IMR-90 (cell line): Measurements from ENCODE around the gene TTC38. TPM values are rescaled to one million over a fixed set of nuclear protein-coding genes. Genes with fewer than 3 reads are reported as not detected.

ENCODE experiments used
- ATAC-seq: fragments of 200-7000 bp; cut with Tn5 transposase; 2 replicates; pipeline ENCODE4 v1.9.1; 2020; ENCODE audit warnings: low read depth, mild to moderate bottlenecking, moderate library complexity
- BruUV-seq: library from RNA; stranded (reverse); fragments of 400-500 nt; replicated peaks from 2 replicates; lab custom pipeline; 2021; lab: Mats Ljungman, UMichigan
- CTCF ChIA-PET: fragments of 300-600 bp; formaldehyde crosslinking; extraction: SDS; loops from one replicate; lab custom pipeline; 2021; ENCODE audit warnings: antibody characterized with exemption; lab: Yijun Ruan, JAX
- POLR2A ChIA-PET: fragments of 300-600 bp; sonication (Branson Sonifier 250); formaldehyde crosslinking; loops from one replicate; lab custom pipeline; 2022; ENCODE audit warnings: antibody characterized with exemption; ENCODE audit not compliant: unreplicated experiment; lab: Charles Lee
- DNase-seq: peaks from one replicate; pipeline ENCODE4 v3.0.0; 2013
- H2AFZ ChIP-seq: replicated peaks from 2 replicates; pipeline ENCODE3; 2013; ENCODE audit warnings: low read length, mild to moderate bottlenecking; ENCODE audit not compliant: poor library complexity
- H2AK5ac ChIP-seq: 2 replicates; pipeline ENCODE4 v1.6.1; 2013; ENCODE audit warnings: low read depth, low read length, inconsistent platforms
- H2AK9ac ChIP-seq: replicated peaks from 2 replicates; pipeline ENCODE3; 2013; ENCODE audit warnings: mild to moderate bottlenecking, low read depth, low read length, moderate library complexity; ENCODE audit not compliant: poor library complexity
- H2BK120ac ChIP-seq: 2 replicates; pipeline ENCODE4 v1.6.1; 2013; ENCODE audit warnings: low read depth, low read length, inconsistent platforms
- H2BK15ac ChIP-seq: 3 replicates; pipeline ENCODE4 v1.6.1; 2013; ENCODE audit warnings: low read depth, low read length, inconsistent platforms
- H2BK20ac ChIP-seq: 2 replicates; pipeline ENCODE4 v1.6.1; 2013; ENCODE audit warnings: low read depth, mild to moderate bottlenecking, inconsistent platforms, low read length, moderate library complexity
- H2BK5ac ChIP-seq: 2 replicates; pipeline ENCODE4 v1.6.1; 2013; ENCODE audit warnings: mild to moderate bottlenecking, low read depth, low read length, inconsistent platforms; ENCODE audit not compliant: poor library complexity, severe bottlenecking
- H3K14ac ChIP-seq: replicated peaks from 2 replicates; pipeline ENCODE4 v1.6.1; 2013; ENCODE audit warnings: low read depth, low read length, inconsistent platforms
- H3K18ac ChIP-seq: 2 replicates; pipeline ENCODE4 v1.6.1; 2013; ENCODE audit warnings: low read depth, low read length, control low read depth
- H3K23ac ChIP-seq: 2 replicates; pipeline ENCODE4 v1.6.1; 2013; ENCODE audit warnings: low read depth, low read length, inconsistent platforms
- H3K27ac ChIP-seq: 2 replicates; pipeline ENCODE4 v1.5.1; 2013; ENCODE audit warnings: mild to moderate bottlenecking, control low read depth, low read length; ENCODE audit not compliant: insufficient read depth
- H3K27me3 ChIP-seq: 2 replicates; pipeline ENCODE4 v1.6.1; 2013; ENCODE audit warnings: low read length; ENCODE audit not compliant: control insufficient read depth, insufficient read depth
- H3K36me3 ChIP-seq: 2 replicates; pipeline ENCODE4 v1.6.1; 2013; ENCODE audit warnings: low read length, mixed read lengths; ENCODE audit not compliant: control insufficient read depth, insufficient read depth
- H3K4ac ChIP-seq: 2 replicates; pipeline ENCODE4 v1.6.1; 2013; ENCODE audit warnings: low read depth, low read length, inconsistent platforms
- H3K4me1 ChIP-seq: 2 replicates; pipeline ENCODE4 v1.6.1; 2013; ENCODE audit warnings: low read length, mixed read lengths; ENCODE audit not compliant: control insufficient read depth, insufficient read depth
- H3K4me2 ChIP-seq: 2 replicates; pipeline ENCODE4 v1.6.1; 2013; ENCODE audit warnings: low read depth, mild to moderate bottlenecking, control low read depth, low read length, moderate library complexity
- H3K4me3 ChIP-seq: 2 replicates; pipeline ENCODE4 v1.5.1; 2013; ENCODE audit warnings: low read depth, mild to moderate bottlenecking, control low read depth, low read length, moderate library complexity; ENCODE audit not compliant: insufficient read depth
- H3K56ac ChIP-seq: 2 replicates; pipeline ENCODE4 v1.6.1; 2013; ENCODE audit warnings: low read length, inconsistent platforms; ENCODE audit not compliant: insufficient read depth; ENCODE audit errors: extremely low read depth
- H3K79me1 ChIP-seq, 2 experiments: 2 replicates each; pipeline ENCODE4 v1.6.1; 2013; ENCODE audit warnings: low read length in 2 of 2, inconsistent platforms in 1 of 2, low read depth in 1 of 2
- H3K9ac ChIP-seq: 2 replicates; pipeline ENCODE4 v1.6.1; 2013; ENCODE audit warnings: low read depth, low read length, control low read depth
- H3K9me1 ChIP-seq: 2 replicates; pipeline ENCODE4 v1.6.1; 2013; ENCODE audit warnings: low read length, inconsistent platforms; ENCODE audit not compliant: insufficient read depth
- H3K9me3 ChIP-seq: 2 replicates; pipeline ENCODE4 v1.6.1; 2013; ENCODE audit warnings: low read length; ENCODE audit not compliant: control insufficient read depth, insufficient read depth
- H4K20me1 ChIP-seq: 2 replicates; pipeline ENCODE4 v1.6.1; 2013; ENCODE audit warnings: low read length, inconsistent platforms; ENCODE audit not compliant: insufficient read depth
- H4K5ac ChIP-seq: 2 replicates; pipeline ENCODE4 v1.6.1; 2013; ENCODE audit warnings: mild to moderate bottlenecking, low read depth, low read length, control low read depth
- H4K8ac ChIP-seq, 2 experiments: 2 replicates each; pipeline ENCODE4 v1.6.1; 2013; ENCODE audit warnings: low read depth in 2 of 2, low read length in 2 of 2, control low read depth in 1 of 2, inconsistent platforms in 1 of 2
- H4K91ac ChIP-seq: 2 replicates; pipeline ENCODE4 v1.6.1; 2013; ENCODE audit warnings: low read depth, low read length, inconsistent platforms; ENCODE audit not compliant: insufficient read depth
- BHLHE40 ChIP-seq: fragments of 150-350 bp; IDR thresholded peaks from 2 replicates; pipeline ENCODE4 v1.6.1; 2016; ENCODE audit warnings: mild to moderate bottlenecking, low read depth, low read length
- CEBPB ChIP-seq: IDR thresholded peaks from 2 replicates; pipeline ENCODE4 v1.6.1; 2012; ENCODE audit warnings: low read depth, low read length, improper control_type of control experiment
- CHD1 ChIP-seq: IDR thresholded peaks from 2 replicates; pipeline ENCODE4 v1.6.1; 2012; ENCODE audit warnings: low read depth, low read length, improper control_type of control experiment
- CTCF ChIP-seq: conservative IDR thresholded peaks from 2 replicates; pipeline ENCODE4 v1.5.1; 2012; ENCODE audit warnings: mild to moderate bottlenecking, low read depth, low read length, improper control_type of control experiment
- ELK1 ChIP-seq: fragments of 150-350 bp; IDR thresholded peaks from 2 replicates; pipeline ENCODE4 v1.6.1; 2016; ENCODE audit warnings: low read depth, mild to moderate bottlenecking, low read length, moderate library complexity, borderline replicate concordance
- FOS ChIP-seq: fragments of 150-350 bp; IDR thresholded peaks from 2 replicates; pipeline ENCODE4 v1.6.1; 2016; ENCODE audit warnings: low read depth, low read length
- MAFK ChIP-seq: IDR thresholded peaks from 2 replicates; pipeline ENCODE4 v1.6.1; 2012; ENCODE audit warnings: low read depth, low read length, improper control_type of control experiment
- MAZ ChIP-seq: IDR thresholded peaks from 2 replicates; pipeline ENCODE4 v1.6.1; 2012; ENCODE audit warnings: low read depth, mild to moderate bottlenecking, low read length, improper control_type of control experiment, moderate library complexity, borderline replicate concordance
- MXI1 ChIP-seq: IDR thresholded peaks from 2 replicates; pipeline ENCODE4 v1.6.1; 2012; ENCODE audit warnings: low read depth, mild to moderate bottlenecking, low read length, moderate library complexity, borderline replicate concordance
- NFE2L2 ChIP-seq: fragments of 150-350 bp; IDR thresholded peaks from 2 replicates; pipeline ENCODE4 v1.6.1; 2016; ENCODE audit warnings: low read depth, mild to moderate bottlenecking, low read length
- POLR2A ChIP-seq: IDR thresholded peaks from 2 replicates; pipeline ENCODE4 v1.6.1; 2012; ENCODE audit warnings: mild to moderate bottlenecking, low read depth, low read length
- RAD21 ChIP-seq: IDR thresholded peaks from 2 replicates; pipeline ENCODE4 v1.6.1; 2012; ENCODE audit warnings: low read length, improper control_type of control experiment
- RCOR1 ChIP-seq: IDR thresholded peaks from 2 replicates; pipeline ENCODE4 v1.6.1; 2012; ENCODE audit warnings: mild to moderate bottlenecking, low read length, improper control_type of control experiment; ENCODE audit not compliant: insufficient replicate concordance
- RFX5 ChIP-seq: IDR thresholded peaks from 2 replicates; pipeline ENCODE4 v1.8.0; 2012; ENCODE audit warnings: low read depth, mild to moderate bottlenecking, low read length, moderate library complexity
- SMC3 ChIP-seq: fragments of 150-350 bp; IDR thresholded peaks from 2 replicates; pipeline ENCODE4 v1.6.1; 2016; ENCODE audit warnings: low read depth, mild to moderate bottlenecking, antibody characterized with exemption, low read length, moderate library complexity
- USF2 ChIP-seq: fragments of 150-350 bp; IDR thresholded peaks from 2 replicates; pipeline ENCODE4 v1.6.1; 2017; ENCODE audit warnings: mild to moderate bottlenecking, antibody characterized with exemption, low read length, low read depth
- WGBS, 2 experiments: methylation state at CpG; one replicate each; pipeline versions ENCODE4 v1.1.5 to v1.1.7; 2013; ENCODE audit warnings: missing lambda C conversion rate in 2 of 2; ENCODE audit not compliant: insufficient read length in 1 of 2; ENCODE audit errors: extremely low coverage in 2 of 2; 5-methylcytosine and 5-hydroxymethylcytosine counted together
- dilution Hi-C: fragments of 300-500 bp; cut with HindIII; formaldehyde crosslinking; loops from one replicate; pipeline ENCODE4 v1.14.3; 2018; ENCODE audit warnings: low sequenced_read_pairs; ENCODE audit not compliant: unreplicated experiment
- in situ Hi-C: fragments of 300-500 bp; cut with MboI; formaldehyde crosslinking; loops from 3 replicates; pipeline ENCODE4 v1.14.3; 2019; ENCODE audit warnings: low sequenced_read_pairs, inconsistent platforms, mixed read lengths
- intact Hi-C: fragments of 100-400 bp; cut with micrococcal nuclease; formaldehyde crosslinking; loops from 2 replicates; pipeline ENCODE4 v1.10.0; 2022
- polyA plus RNA-seq, 3 experiments: library from polyadenylated mRNA; depleted of rRNA; stranded (reverse); fragments of >200 nt; gene quantifications; 2 replicates each; pipeline ENCODE4 v1.2.3, GENCODE V29; 2012; ENCODE audit warnings: low replicate concordance in 1 of 3
- total RNA-seq: library from RNA; depleted of rRNA; stranded (reverse); fragments of >200 nt; gene quantifications from 2 replicates; pipeline ENCODE4 v1.2.3, GENCODE V29; 2012

The TTC38 gene
- total and polyA plus RNA-seq, 2 of the 4 experiments (the other 2 are of a cell fraction), result 43.6 to 52.3 TPM

GRCh38 chr22:46272196-46272595 lies 4.4 kb downstream of the TTC38 start:
- WGBS, 2 experiments, result 100% methylated on average over 2 of the region's 8 CpGs; no CpG with 5 or more reads in 1 of the 2 experiments
- DNase-seq (no peak), ATAC-seq (no peak)
- H3K4me3 ChIP-seq, result no peak overlapping the region
- H2BK15ac ChIP-seq, result no peak overlapping the region
- no peak overlapping the region for H2AFZ ChIP-seq
- no peak overlapping the region for H3K56ac ChIP-seq
- no peak overlapping the region for H2AK9ac ChIP-seq
- no peaks in the 10 kb centered on the region for H3K27me3 ChIP-seq
- POLR2A ChIA-PET, result no interaction called here
- 0 out of 2 replicates have a peak, but pooled peaks cover 5% of the 10 kb centered on the region for H4K20me1 ChIP-seq
- dilution Hi-C loops, result no loop called here
- H4K5ac ChIP-seq, result no peak overlapping the region
- H4K8ac ChIP-seq, result no peak overlapping the region
- no peak overlapping the region for H2BK120ac ChIP-seq
- no peaks in the 10 kb centered on the region for H3K9me3 ChIP-seq
- H3K27ac ChIP-seq, result no peak overlapping the region
- no peak overlapping the region for H2BK5ac ChIP-seq
- TF ChIP-seq CHD1 (no peak), ELK1 (no peak), SMC3 (no peak), RFX5 (no peak), RAD21 (no peak), BHLHE40 (no peak), POLR2A (no peak), CEBPB (no peak), RCOR1 (no peak), MAZ (no peak), FOS (no peak), CTCF (no peak), NFE2L2 (no peak), MXI1 (no peak), MAFK (no peak), USF2 (no peak)
- no peak overlapping the region for H3K23ac ChIP-seq
- H3K4me2 ChIP-seq, result no peak overlapping the region
- no peak overlapping the region for H2AK5ac ChIP-seq
- H3K4me1 ChIP-seq, result peaks cover 10% of the 10 kb centered on the region
- peaks cover 11% of the 10 kb centered on the region for H3K9me1 ChIP-seq
- CTCF ChIA-PET, result no interaction called here
- no TSS peak for BruUV-seq
- H3K36me3 ChIP-seq, result peaks cover 46% of the 10 kb centered on the region
- no peak overlapping the region for H3K14ac ChIP-seq
- intact Hi-C loops, result no loop called here
- H3K79me1 ChIP-seq, result peaks cover 15 to 24% of the 10 kb centered on the region in 2 experiments
- no peak overlapping the region for H4K91ac ChIP-seq
- in situ Hi-C loops, result no loop called here
- H3K9ac ChIP-seq, result no peak overlapping the region
- H3K18ac ChIP-seq, result no peak overlapping the region
- H2BK20ac ChIP-seq, result no peak overlapping the region
- H3K4ac ChIP-seq, result no peak overlapping the region
